ENCODE data around the gene P2RY8. TPM values are rescaled to one million over a fixed set of nuclear protein-coding genes. Genes with fewer than 3 reads are reported as not detected.

P2RY8 gene
- total RNA-seq, 1 experiment from 2014 or later, result not detected

GRCh38 chrX:1480082-1480785 is 56.8 kb downstream of the P2RY8 start:
- BruUV-seq (replicated peaks), result no TSS peak

GRCh38 chrX:1477801-1478458 is 59.1 kb downstream of the P2RY8 start:
- intact Hi-C loops (cut with micrococcal nuclease; ENCODE audit: unreplicated experiment), result no loop called here
- TF ChIP-seq CTCF (IDR thresholded peaks at IDR 0.05; ENCODE audit: unreplicated experiment), result no peak
- no peak overlapping the region for H3K4me3 Mint-ChIP-seq (ENCODE audit: low read depth, unreplicated experiment)
- H3K36me3 Mint-ChIP-seq (ENCODE audit: insufficient read depth, unreplicated experiment), result peaks cover 5% of the 10 kb centered on the region
- no peak overlapping the region for H3K27ac Mint-ChIP-seq (ENCODE audit: unreplicated experiment)
- DNase-seq, result no peak
- CTCF ChIA-PET, result no interaction called here
- peaks cover 8% of the 10 kb centered on the region for H3K9me3 Mint-ChIP-seq (ENCODE audit: low read depth, unreplicated experiment)
- BruUV-seq (replicated peaks), result no TSS peak
- no peaks in the 10 kb centered on the region for H3K4me1 Mint-ChIP-seq (ENCODE audit: low read depth, unreplicated experiment)
- H3K27me3 Mint-ChIP-seq (ENCODE audit: unreplicated experiment), result peaks cover 21% of the 10 kb centered on the region

More at GRCh38 chrX:1480082-1480785, 56.8 kb downstream of the P2RY8 start:
- Mint-ChIP-seq H3K27ac (ENCODE audit: unreplicated experiment) (no peak overlapping the region), H3K9me3 (ENCODE audit: low read depth, unreplicated experiment) (peaks cover 5% of the 10 kb centered on the region), H3K4me3 (ENCODE audit: low read depth, unreplicated experiment) (no peak overlapping the region), H3K36me3 (ENCODE audit: insufficient read depth, unreplicated experiment) (peaks cover 5% of the 10 kb centered on the region), H3K27me3 (ENCODE audit: unreplicated experiment) (peaks cover 21% of the 10 kb centered on the region), H3K4me1 (ENCODE audit: low read depth, unreplicated experiment) (no peaks in the 10 kb centered on the region)
- intact Hi-C loops (cut with micrococcal nuclease; ENCODE audit: unreplicated experiment), result no loop called here
- TF ChIP-seq CTCF (IDR thresholded peaks at IDR 0.05; ENCODE audit: unreplicated experiment), result no peak
- DNase-seq, result no peak
- CTCF ChIA-PET, result no interaction called here

GRCh38 chrX:1477229-1477628 is 59.8 kb downstream of the P2RY8 start:
- Mint-ChIP-seq H3K27me3 (ENCODE audit: unreplicated experiment) (peaks cover 21% of the 10 kb centered on the region), H3K9me3 (ENCODE audit: low read depth, unreplicated experiment) (peaks cover 8% of the 10 kb centered on the region), H3K4me3 (ENCODE audit: low read depth, unreplicated experiment) (no peak overlapping the region), H3K27ac (ENCODE audit: unreplicated experiment) (no peak overlapping the region), H3K4me1 (ENCODE audit: low read depth, unreplicated experiment) (no peaks in the 10 kb centered on the region), H3K36me3 (ENCODE audit: insufficient read depth, unreplicated experiment) (peaks cover 5% of the 10 kb centered on the region)
- no peak for DNase-seq
- CTCF ChIA-PET, result no interaction called here
- no TSS peak for BruUV-seq (replicated peaks)
- intact Hi-C loops (cut with micrococcal nuclease; ENCODE audit: unreplicated experiment), result no loop called here
- TF ChIP-seq CTCF (IDR thresholded peaks at IDR 0.05; ENCODE audit: unreplicated experiment), result no peak

- BruUV-seq (replicated peaks), result no TSS peak
- Mint-ChIP-seq H3K4me1 (ENCODE audit: low read depth, unreplicated experiment) (no peaks in the 10 kb centered on the region), H3K4me3 (ENCODE audit: low read depth, unreplicated experiment) (no peak overlapping the region), H3K27ac (ENCODE audit: unreplicated experiment) (no peak overlapping the region), H3K9me3 (ENCODE audit: low read depth, unreplicated experiment) (peaks cover 8% of the 10 kb centered on the region), H3K36me3 (ENCODE audit: insufficient read depth, unreplicated experiment) (peaks cover under 1% of the 10 kb centered on the region), H3K27me3 (ENCODE audit: unreplicated experiment) (peaks cover 21% of the 10 kb centered on the region)
- TF ChIP-seq CTCF (IDR thresholded peaks at IDR 0.05; ENCODE audit: unreplicated experiment), result no peak
- intact Hi-C loops (cut with micrococcal nuclease; ENCODE audit: unreplicated experiment), result no loop called here
- DNase-seq, result no peak
- CTCF ChIA-PET, result no interaction called here
Observed at GRCh38 chrX:1476682-1477081, 60.3 kb downstream of the P2RY8 start.
